GM12878 (cell line): ENCODE results near the gene GRK1. TPM values are rescaled to one million over a fixed set of nuclear protein-coding genes. Genes with fewer than 3 reads are reported as not detected.
A peak's percentile ranks its signal among the peaks of the same experiment; 100 is the strongest.

Source experiments
- ATAC-seq: fragments of 200-7000 bp; cut with Tn5 transposase; 3 replicates; pipeline ENCODE4 v1.9.1; 2020; ENCODE audit warnings: mild to moderate bottlenecking, moderate library complexity
- BruUV-seq: library from RNA; stranded (reverse); fragments of 400-500 nt; replicated peaks from 2 replicates; lab custom pipeline; 2021; lab: Mats Ljungman, UMichigan
- CTCF ChIA-PET: fragments of 300-600 bp; sonication (Branson Sonifier 250); formaldehyde crosslinking; extraction: SDS; loops from one replicate; lab custom pipeline; 2021; ENCODE audit warnings: inconsistent platforms; lab: Yijun Ruan, JAX
- POLR2A ChIA-PET: fragments of 350-600 bp; formaldehyde crosslinking; extraction: SDS; loops from one replicate; lab custom pipeline; 2021; ENCODE audit warnings: inconsistent platforms; lab: Charles Lee
- RAD21 ChIA-PET: fragments of 300-600 bp; sonication (Branson Sonifier 250); formaldehyde crosslinking; loops from one replicate; lab custom pipeline; 2023; ENCODE audit warnings: antibody characterized with exemption; ENCODE audit not compliant: unreplicated experiment; lab: Charles Lee
- SMC1A ChIA-PET: fragments of 300-600 bp; sonication (Branson Sonifier 250); formaldehyde crosslinking; loops from one replicate; lab custom pipeline; 2023; ENCODE audit not compliant: unreplicated experiment, uncharacterized antibody; lab: Charles Lee
- DNase-seq: peaks from one replicate; pipeline ENCODE4 v3.0.0-alpha.2; 2011; ENCODE audit warnings: low read depth, low spot score
- FAIRE-seq: peaks from 3 replicates; lab custom pipeline; 2011; peaks lifted over from hg19 to GRCh38; lab: Jason Lieb, UNC
- H2AFZ ChIP-seq: 2 replicates; pipeline ENCODE4 v1.6.0; 2011; ENCODE audit warnings: low read depth, low read length, control low read depth; ENCODE audit not compliant: control insufficient read depth
- H3K27ac ChIP-seq: 2 replicates; pipeline ENCODE4 v1.5.1; 2011; ENCODE audit warnings: control low read depth; ENCODE audit not compliant: control insufficient read depth, insufficient read depth
- H3K27me3 ChIP-seq, 2 experiments: replicated peaks in 1 of 2; 2 replicates each; pipeline versions ENCODE4 v1.6.0 to v1.6.1; 2011; ENCODE audit warnings: low read length in 1 of 2; ENCODE audit not compliant: control insufficient read depth in 2 of 2, insufficient read depth in 2 of 2
- H3K36me3 ChIP-seq, 2 experiments: 2 replicates each; pipeline ENCODE4 v1.5.1; 2011; ENCODE audit warnings: low read length in 1 of 2; ENCODE audit not compliant: control insufficient read depth in 2 of 2, insufficient read depth in 2 of 2
- H3K4me1 ChIP-seq: 2 replicates; pipeline ENCODE4 v1.6.1; 2011; ENCODE audit warnings: mild to moderate bottlenecking, low read length, moderate library complexity, mixed read lengths; ENCODE audit not compliant: control insufficient read depth, insufficient read depth
- H3K4me2 ChIP-seq: 2 replicates; pipeline ENCODE4 v1.6.0; 2011; ENCODE audit warnings: control low read depth; ENCODE audit not compliant: control insufficient read depth, insufficient read depth
- H3K4me3 ChIP-seq: fragments of 200-600 bp; sonication (generic); 2 replicates; pipeline ENCODE4 v1.5.1; 2016
- H3K79me2 ChIP-seq: 2 replicates; pipeline ENCODE4 v1.6.0; 2011; ENCODE audit warnings: low read length; ENCODE audit not compliant: control insufficient read depth, insufficient read depth
- H3K9ac ChIP-seq: 2 replicates; pipeline ENCODE4 v1.8.0; 2011; ENCODE audit warnings: low read length, control low read depth, mixed read lengths; ENCODE audit not compliant: control insufficient read depth, insufficient read depth
- H3K9me3 ChIP-seq: replicated peaks from 3 replicates; pipeline ENCODE4 v1.5.1; 2011; ENCODE audit warnings: mild to moderate bottlenecking, low read length; ENCODE audit not compliant: control insufficient read depth, insufficient read depth
- H4K20me1 ChIP-seq: 2 replicates; pipeline ENCODE4 v1.6.0; 2011; ENCODE audit not compliant: control insufficient read depth, insufficient read depth
- ASH2L ChIP-seq: fragments of 300-600, 200-600 bp; sonication (generic); IDR thresholded peaks from 2 replicates; pipeline ENCODE4 v1.6.1; 2017; ENCODE audit warnings: low read depth, mild to moderate bottlenecking, borderline replicate concordance
- ATF7 ChIP-seq: fragments of 450-650 bp; IDR thresholded peaks from 2 replicates; pipeline ENCODE4 v1.6.1; 2016; ENCODE audit warnings: low read depth, mild to moderate bottlenecking
- KAT2A ChIP-seq: conservative IDR thresholded peaks from 2 replicates; pipeline ENCODE4 v1.6.1; 2011; ENCODE audit warnings: low read depth, low read length; ENCODE audit not compliant: control insufficient read depth
- NFYA ChIP-seq: IDR thresholded peaks from 2 replicates; pipeline ENCODE4 v1.6.1; 2011; ENCODE audit warnings: low read depth, mild to moderate bottlenecking, low read length, improper control_type of control experiment, borderline replicate concordance
- NR2C1 ChIP-seq: fragments of 450-650 bp; IDR thresholded peaks from 2 replicates; pipeline ENCODE4 v1.6.1; 2017; ENCODE audit warnings: antibody characterized with exemption, mild to moderate bottlenecking, moderate library complexity
- NR2C2 ChIP-seq: IDR thresholded peaks from 2 replicates; pipeline ENCODE4 v1.6.1; 2011; ENCODE audit warnings: borderline replicate concordance, low read depth; ENCODE audit not compliant: control insufficient read depth, insufficient read length
- NR2F1 ChIP-seq: fragments of 450-650 bp; conservative IDR thresholded peaks from 2 replicates; pipeline ENCODE4 v1.6.1; 2017; ENCODE audit warnings: mild to moderate bottlenecking
- SMAD5 ChIP-seq: IDR thresholded peaks from 2 replicates; pipeline ENCODE4 v1.6.1; 2016; ENCODE audit warnings: antibody characterized with exemption, low read depth
- STAT1 ChIP-seq: fragments of 450-650 bp; conservative IDR thresholded peaks from 2 replicates; pipeline ENCODE4 v1.6.1; 2014; ENCODE audit warnings: antibody characterized with exemption, mild to moderate bottlenecking
- ZNF207 ChIP-seq: fragments of 450-650 bp; IDR thresholded peaks from 2 replicates; pipeline ENCODE4 v1.6.1; 2014; ENCODE audit warnings: antibody characterized with exemption, mild to moderate bottlenecking, borderline replicate concordance
- ZSCAN29 ChIP-seq: fragments of 450-650 bp; IDR thresholded peaks from 2 replicates; pipeline ENCODE4 v1.6.1; 2017; ENCODE audit warnings: mild to moderate bottlenecking, moderate library complexity
- WGBS: methylation state at CpG from one replicate; pipeline ENCODE4 v1.1.6; 2016; ENCODE audit warnings: low lambda C conversion rate; ENCODE audit not compliant: insufficient replicate concordance, insufficient coverage; ENCODE audit errors: missing lambda C conversion rate; 5-methylcytosine and 5-hydroxymethylcytosine counted together
- in situ Hi-C: fragments of 300-500 bp; cut with MboI; formaldehyde crosslinking; loops from 9 replicates; pipeline ENCODE4 v1.14.3; 2018; ENCODE audit warnings: mixed read lengths
- intact Hi-C: fragments of 100-400 bp; cut with micrococcal nuclease; formaldehyde crosslinking; loops from one replicate; pipeline ENCODE4 v1.14.2; 2022; ENCODE audit not compliant: unreplicated experiment
- polyA plus RNA-seq, 11 experiments: library from polyadenylated mRNA; depleted of rRNA in 4 of 11; unstranded in 6 of 11; stranded (reverse) in 5 of 11; fragments of >200 nt; fragmentation: Nextera tagmentation in 4 of 11; fragmentation: Illumina TruSeq in 1 of 11; extraction: Ambion mirVana in 4 of 11; extraction: Trizol in 1 of 11; gene quantifications; 1 replicate in 1 of 11; 2 replicates in 10 of 11; pipeline versions ENCODE4 v1.2.1 to v1.2.3, GENCODE V29; 2011 to 2016; ENCODE audit warnings: inconsistent platforms in 2 of 11, missing spikeins in 2 of 11, low read depth in 1 of 11
- total RNA-seq, 4 experiments: library from RNA; depleted of rRNA in 3 of 4; stranded (reverse); fragments of >200 nt in 3 of 4; fragmentation: Illumina TruSeq in 1 of 4; extraction: Trizol in 1 of 4; gene quantifications; 2 replicates each; pipeline versions ENCODE4 v1.2.1 to v1.2.3, GENCODE V29; 2013 to 2021
- TF ChIP-seq, protein P1 (sequence below): fragments of 150-350 bp; IDR thresholded peaks from 2 replicates; pipeline ENCODE4 v1.6.1; 2016; ENCODE audit warnings: low read depth, low read length
- TF ChIP-seq, protein P2 (sequence below): fragments of 450-650 bp; conservative IDR thresholded peaks from 2 replicates; pipeline ENCODE4 v1.6.1; 2017; ENCODE audit warnings: mild to moderate bottlenecking, moderate library complexity
- TF ChIP-seq, protein P3 (sequence below): IDR thresholded peaks from 2 replicates; pipeline ENCODE4 v1.6.1; 2011; ENCODE audit warnings: low read depth, mild to moderate bottlenecking, low read length, moderate library complexity, borderline replicate concordance; ENCODE audit errors: extremely low read depth

Gene GRK1
- total and polyA plus RNA-seq, 10 of the 15 experiments (the other 5 are each of a cell fraction or from before 2014, with no cell fraction given), result under 0.01 to 0.04 TPM; not detected in 8

DNA sequence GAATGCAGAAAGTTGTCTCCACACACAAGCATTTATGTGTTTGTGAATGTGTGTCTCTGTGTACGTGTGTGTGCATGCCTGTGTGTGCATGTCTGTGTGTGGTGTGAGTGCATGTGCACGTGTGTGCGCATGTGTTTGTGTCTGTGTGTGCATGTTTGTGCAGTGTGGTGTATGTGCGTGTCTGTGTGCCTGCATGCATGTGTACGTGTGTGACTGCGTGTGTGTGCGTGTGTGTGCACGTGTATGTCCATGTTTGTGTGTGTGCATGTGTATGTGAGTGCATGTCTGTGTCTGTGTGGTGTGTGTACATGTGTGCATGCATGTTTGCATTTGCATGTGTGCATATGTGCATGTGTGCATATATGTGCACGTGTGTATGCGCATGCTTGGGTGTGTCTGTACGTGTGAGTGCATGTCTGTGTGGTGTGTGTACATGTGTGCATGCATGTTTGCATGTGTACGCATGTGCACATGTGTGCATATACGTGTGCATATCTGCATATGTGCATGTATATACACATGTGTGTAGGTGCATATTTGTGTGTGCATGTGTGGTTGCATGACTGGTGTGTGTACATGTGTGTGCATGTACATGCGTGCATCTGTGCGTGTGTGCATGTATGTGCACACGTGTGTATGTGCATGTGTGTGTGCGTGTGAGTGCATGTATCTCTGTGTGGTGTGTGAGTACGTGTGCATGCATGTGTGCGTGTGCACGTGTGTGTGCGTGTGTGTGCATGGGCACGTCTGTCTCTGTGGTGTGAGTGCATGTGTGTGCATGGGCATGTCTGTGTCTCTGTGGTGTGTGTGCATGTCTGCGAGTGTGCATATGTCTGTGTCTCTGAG lies 83.8 kb downstream of the GRK1 start (continued):
- TF ChIP-seq, protein P1, sequence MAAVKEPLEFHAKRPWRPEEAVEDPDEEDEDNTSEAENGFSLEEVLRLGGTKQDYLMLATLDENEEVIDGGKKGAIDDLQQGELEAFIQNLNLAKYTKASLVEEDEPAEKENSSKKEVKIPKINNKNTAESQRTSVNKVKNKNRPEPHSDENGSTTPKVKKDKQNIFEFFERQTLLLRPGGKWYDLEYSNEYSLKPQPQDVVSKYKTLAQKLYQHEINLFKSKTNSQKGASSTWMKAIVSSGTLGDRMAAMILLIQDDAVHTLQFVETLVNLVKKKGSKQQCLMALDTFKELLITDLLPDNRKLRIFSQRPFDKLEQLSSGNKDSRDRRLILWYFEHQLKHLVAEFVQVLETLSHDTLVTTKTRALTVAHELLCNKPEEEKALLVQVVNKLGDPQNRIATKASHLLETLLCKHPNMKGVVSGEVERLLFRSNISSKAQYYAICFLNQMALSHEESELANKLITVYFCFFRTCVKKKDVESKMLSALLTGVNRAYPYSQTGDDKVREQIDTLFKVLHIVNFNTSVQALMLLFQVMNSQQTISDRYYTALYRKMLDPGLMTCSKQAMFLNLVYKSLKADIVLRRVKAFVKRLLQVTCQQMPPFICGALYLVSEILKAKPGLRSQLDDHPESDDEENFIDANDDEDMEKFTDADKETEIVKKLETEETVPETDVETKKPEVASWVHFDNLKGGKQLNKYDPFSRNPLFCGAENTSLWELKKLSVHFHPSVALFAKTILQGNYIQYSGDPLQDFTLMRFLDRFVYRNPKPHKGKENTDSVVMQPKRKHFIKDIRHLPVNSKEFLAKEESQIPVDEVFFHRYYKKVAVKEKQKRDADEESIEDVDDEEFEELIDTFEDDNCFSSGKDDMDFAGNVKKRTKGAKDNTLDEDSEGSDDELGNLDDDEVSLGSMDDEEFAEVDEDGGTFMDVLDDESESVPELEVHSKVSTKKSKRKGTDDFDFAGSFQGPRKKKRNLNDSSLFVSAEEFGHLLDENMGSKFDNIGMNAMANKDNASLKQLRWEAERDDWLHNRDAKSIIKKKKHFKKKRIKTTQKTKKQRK, result no peak
- no peak for TF ChIP-seq ZSCAN29
- TF ChIP-seq NR2F1, result no peak
- TF ChIP-seq STAT1, result no peak
- TF ChIP-seq NFYA, result no peak
- peak; percentile 30 for TF ChIP-seq NR2C2
- TF ChIP-seq SMAD5, result no peak
- TF ChIP-seq ASH2L, result no peak

DNA sequence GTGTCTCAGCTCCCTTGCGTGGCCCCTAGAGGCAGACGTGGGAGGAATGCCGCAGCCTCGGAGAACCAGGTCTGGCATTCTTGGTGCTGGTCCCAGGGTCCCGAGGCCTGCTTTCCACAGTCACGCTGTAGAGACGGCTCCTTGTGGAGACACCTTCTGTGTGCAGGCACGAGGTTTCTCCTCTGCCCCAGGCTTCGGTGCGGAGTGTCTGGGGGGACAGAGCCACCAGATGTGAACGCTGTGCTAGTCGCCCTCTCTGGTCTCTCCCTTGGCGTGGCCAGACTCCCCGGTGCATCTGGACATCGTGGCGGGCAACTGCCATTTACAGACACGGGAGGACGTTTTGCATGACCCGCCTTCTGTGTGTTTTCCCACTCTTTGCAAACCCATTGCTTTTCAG lies 84.5 kb downstream of the GRK1 start:
- ATAC-seq, result no peak
- in situ Hi-C loops, result no loop called here
- no peaks in the 10 kb centered on the region; the same call in 2 of the 3 replicates for H3K9me3 ChIP-seq
- 89% methylated on average over 19 of the region's 19 CpGs for WGBS
- no TSS peak for BruUV-seq
- TF ChIP-seq ATF7 (no peak), KAT2A (no peak), NR2C1 (no peak), ZNF207 (no peak)
- TF ChIP-seq, protein P2, sequence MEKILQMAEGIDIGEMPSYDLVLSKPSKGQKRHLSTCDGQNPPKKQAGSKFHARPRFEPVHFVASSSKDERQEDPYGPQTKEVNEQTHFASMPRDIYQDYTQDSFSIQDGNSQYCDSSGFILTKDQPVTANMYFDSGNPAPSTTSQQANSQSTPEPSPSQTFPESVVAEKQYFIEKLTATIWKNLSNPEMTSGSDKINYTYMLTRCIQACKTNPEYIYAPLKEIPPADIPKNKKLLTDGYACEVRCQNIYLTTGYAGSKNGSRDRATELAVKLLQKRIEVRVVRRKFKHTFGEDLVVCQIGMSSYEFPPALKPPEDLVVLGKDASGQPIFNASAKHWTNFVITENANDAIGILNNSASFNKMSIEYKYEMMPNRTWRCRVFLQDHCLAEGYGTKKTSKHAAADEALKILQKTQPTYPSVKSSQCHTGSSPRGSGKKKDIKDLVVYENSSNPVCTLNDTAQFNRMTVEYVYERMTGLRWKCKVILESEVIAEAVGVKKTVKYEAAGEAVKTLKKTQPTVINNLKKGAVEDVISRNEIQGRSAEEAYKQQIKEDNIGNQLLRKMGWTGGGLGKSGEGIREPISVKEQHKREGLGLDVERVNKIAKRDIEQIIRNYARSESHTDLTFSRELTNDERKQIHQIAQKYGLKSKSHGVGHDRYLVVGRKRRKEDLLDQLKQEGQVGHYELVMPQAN, result no peak
- TF ChIP-seq, protein P3, sequence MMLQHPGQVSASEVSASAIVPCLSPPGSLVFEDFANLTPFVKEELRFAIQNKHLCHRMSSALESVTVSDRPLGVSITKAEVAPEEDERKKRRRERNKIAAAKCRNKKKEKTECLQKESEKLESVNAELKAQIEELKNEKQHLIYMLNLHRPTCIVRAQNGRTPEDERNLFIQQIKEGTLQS, result no peak
- intact Hi-C loops, result no loop called here
- H3K79me2 ChIP-seq, result no peaks in the 10 kb centered on the region
- no peak overlapping the region for H3K4me2 ChIP-seq
- CTCF ChIA-PET, result no interaction called here
- no peaks in the 10 kb centered on the region for H3K36me3 ChIP-seq
- no peak overlapping the region for H3K4me3 ChIP-seq
- no peak for FAIRE-seq
- H3K27me3 ChIP-seq, result no peaks in the 10 kb centered on the region
- no peak overlapping the region for H3K9ac ChIP-seq
- H2AFZ ChIP-seq, result no peak overlapping the region
- no peaks in the 10 kb centered on the region for H3K4me1 ChIP-seq
- SMC1A ChIA-PET, result no interaction called here
- H4K20me1 ChIP-seq, result no peaks in the 10 kb centered on the region
- POLR2A ChIA-PET, result no interaction called here
- no peak for DNase-seq
- H3K27ac ChIP-seq, result no peak overlapping the region
- RAD21 ChIA-PET, result no interaction called here
